Stimulated activated CD4-positive, alpha-beta T cell treated with anti-CD3 and anti-CD28 coated beads, Interleukin-4, amount 100 ng/mL, for 1 hour (primary cell): ENCODE results near the gene IL1A.

Experiments
- DNase-seq: peaks from one replicate; pipeline ENCODE4 v3.0.0-alpha.2; 2020

The IL1A gene

GRCh38 chr2:112791019-112791418 lies 6.7 kb upstream of the IL1A start:
- no peak for DNase-seq

- DNase-seq, result no peak
Measured at GRCh38 chr2:112790305-112790704, 6.0 kb upstream of the IL1A start.

- no peak for DNase-seq
Measured at GRCh38 chr2:112789186-112789585, 4.9 kb upstream of the IL1A start.

- no peak for DNase-seq
Measured at GRCh38 chr2:112788653-112789052, 4.4 kb upstream of the IL1A start.

- no peak for DNase-seq
Measured at GRCh38 chr2:112787729-112788393, 3.6 kb upstream of the IL1A start.

GRCh38 chr2:112787294-112787693 lies 3.0 kb upstream of the IL1A start:
- no peak for DNase-seq

- DNase-seq, result no peak
Measured at GRCh38 chr2:112783187-112783714, 1.0 kb downstream of the IL1A start.

GRCh38 chr2:112782234-112782799 lies 2.0 kb downstream of the IL1A start:
- no peak for DNase-seq

- DNase-seq, result no peak
Measured at GRCh38 chr2:112779598-112779997, 4.7 kb downstream of the IL1A start.

GRCh38 chr2:112777036-112777435 lies 7.3 kb downstream of the IL1A start:
- no peak for DNase-seq

GRCh38 chr2:112776113-112776512 lies 8.2 kb downstream of the IL1A start:
- no peak for DNase-seq

- no peak for DNase-seq
Measured at GRCh38 chr2:112774536-112775285, 9.6 kb downstream of the IL1A start.

- no peak for DNase-seq
Measured at GRCh38 chr2:112773556-112773955, 10.7 kb downstream of the IL1A start.

GRCh38 chr2:112772911-112773475 lies 11.3 kb downstream of the IL1A start:
- no peak for DNase-seq

- no peak for DNase-seq
Measured at GRCh38 chr2:112772322-112772721, 12.0 kb downstream of the IL1A start.

- no peak for DNase-seq
Measured at GRCh38 chr2:112768432-112768831, 15.9 kb downstream of the IL1A start.

- no peak for DNase-seq
Measured at GRCh38 chr2:112767693-112768330, 16.5 kb downstream of the IL1A start.

- DNase-seq, result no peak
Measured at GRCh38 chr2:112765251-112765650, 19.0 kb downstream of the IL1A start.

GRCh38 chr2:112764071-112765044 lies 19.9 kb downstream of the IL1A start, which contains the start of gene CKAP2L:
CKAP2L (minus strand) TSS chr2:112764609; CDS start chr2:112764598, 11 bp downstream.
- DNase-seq, result peak; percentile 94

- no peak for DNase-seq
Measured at GRCh38 chr2:112762276-112762675, 22.0 kb downstream of the IL1A start.

- no peak for DNase-seq
Measured at GRCh38 chr2:112760149-112760548, 24.1 kb downstream of the IL1A start.

- DNase-seq, result no peak
Measured at GRCh38 chr2:112758711-112759110, 25.6 kb downstream of the IL1A start.
